ACC112 (cell line): ENCODE results near the gene SFXN5.

Experiments used
- H2AFZ ChIP-seq: fragments of 200-600 bp; sonication (generic); one replicate; pipeline ENCODE4 v1.6.0; 2017; ENCODE audit warnings: antibody characterized with exemption, low read length; ENCODE audit not compliant: unreplicated experiment
- H3K27ac ChIP-seq: fragments of 200-600 bp; sonication (generic); 2 replicates; pipeline ENCODE4 v1.5.1; 2014; ENCODE audit warnings: low read depth, mild to moderate bottlenecking, antibody characterized with exemption, low read length, moderate library complexity
- H3K27me3 ChIP-seq: fragments of 200-600 bp; sonication (generic); 2 replicates; pipeline ENCODE4 v1.6.1; 2014; ENCODE audit warnings: mild to moderate bottlenecking, antibody characterized with exemption, low read length, moderate library complexity, mixed read lengths; ENCODE audit not compliant: insufficient read depth
- H3K36me3 ChIP-seq: fragments of 200-600 bp; sonication (generic); 2 replicates; pipeline ENCODE4 v1.6.1; 2016; ENCODE audit warnings: mild to moderate bottlenecking, antibody characterized with exemption, low read length, moderate library complexity, mixed read lengths; ENCODE audit not compliant: insufficient read depth
- H3K4me1 ChIP-seq: fragments of 200-600 bp; sonication (generic); one replicate; pipeline ENCODE4 v1.6.1; 2016; ENCODE audit warnings: low read length, mixed read lengths; ENCODE audit not compliant: insufficient read depth, unreplicated experiment, control insufficient read depth
- H3K4me3 ChIP-seq: fragments of 200-600 bp; sonication (generic); 2 replicates; pipeline ENCODE4 v1.5.1; 2014; ENCODE audit warnings: mild to moderate bottlenecking, low read depth, low read length
- H3K79me2 ChIP-seq: fragments of 200-600 bp; sonication (generic); one replicate; pipeline ENCODE4 v1.6.0; 2016; ENCODE audit warnings: low read length; ENCODE audit not compliant: control insufficient read depth, unreplicated experiment, insufficient read depth

Gene SFXN5

GRCh38 chr2:72958542-72959385, 112.7 kb downstream of the SFXN5 start:
- no peaks in the 10 kb centered on the region for H3K27me3 ChIP-seq
- H3K36me3 ChIP-seq = no peaks in the 10 kb centered on the region
- H3K27ac ChIP-seq = no peak overlapping the region
- H3K4me1 ChIP-seq = no peaks in the 10 kb centered on the region
- H3K4me3 ChIP-seq = no peak overlapping the region
- no peak overlapping the region for H2AFZ ChIP-seq
- H3K79me2 ChIP-seq = no peaks in the 10 kb centered on the region

GRCh38 chr2:72956936-72957335, 114.6 kb downstream of the SFXN5 start:
- Histone ChIP-seq H2AFZ (no peak overlapping the region), H3K27ac (no peak overlapping the region), H3K36me3 (no peaks in the 10 kb centered on the region), H3K4me1 (no peaks in the 10 kb centered on the region), H3K4me3 (no peak overlapping the region), H3K27me3 (no peaks in the 10 kb centered on the region), H3K79me2 (no peaks in the 10 kb centered on the region)

- no peaks in the 10 kb centered on the region for H3K4me1 ChIP-seq
- H3K79me2 ChIP-seq = no peaks in the 10 kb centered on the region
- no peaks in the 10 kb centered on the region for H3K27me3 ChIP-seq
- no peaks in the 10 kb centered on the region for H3K36me3 ChIP-seq
- no peak overlapping the region for H3K27ac ChIP-seq
- no peak overlapping the region for H2AFZ ChIP-seq
- no peak overlapping the region for H3K4me3 ChIP-seq
Observed at GRCh38 chr2:72956050-72956395, 115.5 kb downstream of the SFXN5 start.

GRCh38 chr2:72955228-72956049, 116.1 kb downstream of the SFXN5 start:
- H3K79me2 ChIP-seq = no peaks in the 10 kb centered on the region
- H3K27ac ChIP-seq = no peak overlapping the region
- H3K4me3 ChIP-seq = no peak overlapping the region
- H2AFZ ChIP-seq = no peak overlapping the region
- H3K27me3 ChIP-seq = no peaks in the 10 kb centered on the region
- H3K36me3 ChIP-seq = no peaks in the 10 kb centered on the region
- H3K4me1 ChIP-seq = no peaks in the 10 kb centered on the region

GRCh38 chr2:72954376-72955227, 116.9 kb downstream of the SFXN5 start:
- Histone ChIP-seq H3K79me2 (no peaks in the 10 kb centered on the region), H3K4me3 (no peak overlapping the region), H3K27me3 (no peaks in the 10 kb centered on the region), H3K27ac (no peak overlapping the region), H2AFZ (no peak overlapping the region), H3K36me3 (no peaks in the 10 kb centered on the region), H3K4me1 (no peaks in the 10 kb centered on the region)

GRCh38 chr2:72953976-72954375, 117.5 kb downstream of the SFXN5 start:
- no peak overlapping the region for H3K4me3 ChIP-seq
- no peak overlapping the region for H2AFZ ChIP-seq
- H3K4me1 ChIP-seq = no peaks in the 10 kb centered on the region
- H3K27ac ChIP-seq = no peak overlapping the region
- no peaks in the 10 kb centered on the region for H3K79me2 ChIP-seq
- no peaks in the 10 kb centered on the region for H3K27me3 ChIP-seq
- no peaks in the 10 kb centered on the region for H3K36me3 ChIP-seq

GRCh38 chr2:72953528-72953927, 118.0 kb downstream of the SFXN5 start:
- no peak overlapping the region for H3K4me3 ChIP-seq
- no peak overlapping the region for H3K27ac ChIP-seq
- H3K36me3 ChIP-seq = no peaks in the 10 kb centered on the region
- no peaks in the 10 kb centered on the region for H3K79me2 ChIP-seq
- no peaks in the 10 kb centered on the region for H3K27me3 ChIP-seq
- no peak overlapping the region for H2AFZ ChIP-seq
- no peaks in the 10 kb centered on the region for H3K4me1 ChIP-seq

- H2AFZ ChIP-seq = no peak overlapping the region
- H3K4me1 ChIP-seq = no peaks in the 10 kb centered on the region
- no peaks in the 10 kb centered on the region for H3K36me3 ChIP-seq
- H3K79me2 ChIP-seq = no peaks in the 10 kb centered on the region
- no peak overlapping the region for H3K27ac ChIP-seq
- no peak overlapping the region for H3K4me3 ChIP-seq
- H3K27me3 ChIP-seq = no peaks in the 10 kb centered on the region
Observed at GRCh38 chr2:72952961-72953360, 118.6 kb downstream of the SFXN5 start.

GRCh38 chr2:72952110-72952823, 119.2 kb downstream of the SFXN5 start:
- H3K4me3 ChIP-seq = no peak overlapping the region
- H2AFZ ChIP-seq = no peak overlapping the region
- no peaks in the 10 kb centered on the region for H3K4me1 ChIP-seq
- H3K27me3 ChIP-seq = no peaks in the 10 kb centered on the region
- H3K27ac ChIP-seq = no peak overlapping the region
- H3K36me3 ChIP-seq = no peaks in the 10 kb centered on the region
- H3K79me2 ChIP-seq = no peaks in the 10 kb centered on the region
